ENCODE data around the gene SYNE3.

SYNE3 gene

DNA sequence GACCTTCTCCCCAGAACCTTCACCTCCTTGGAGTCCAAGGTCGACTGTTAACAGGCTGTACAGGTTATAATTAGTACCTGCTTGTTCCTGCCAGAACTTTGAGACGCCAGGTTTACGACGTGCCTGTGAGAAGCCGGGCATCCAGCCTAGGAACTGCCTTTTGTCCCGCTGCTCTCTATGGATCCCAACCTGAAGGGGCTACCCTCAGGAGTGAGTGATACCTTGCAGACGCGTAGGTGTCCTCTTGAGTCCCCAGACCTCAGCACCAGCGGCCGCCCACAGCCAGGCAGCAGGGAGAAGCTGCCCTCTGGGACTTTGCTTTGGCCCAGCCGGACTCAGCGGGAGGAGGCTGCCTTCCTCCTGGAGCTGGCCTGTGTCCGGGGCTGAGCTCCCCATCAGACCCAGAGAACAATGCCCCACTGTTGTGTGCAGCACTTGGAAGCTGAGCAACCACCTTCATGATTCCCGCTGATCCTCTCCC lies 16.2 kb downstream of the SYNE3 start:
- peaks cover 33% of the 10 kb centered on the region for H3K4me1 ChIP-seq (ENCODE audit: insufficient read depth, low read length, severe bottlenecking)
- H2AFZ ChIP-seq (ENCODE audit: low read length) = no peak overlapping the region
- H3K4me2 ChIP-seq (ENCODE audit: low read length) = no peak overlapping the region
- TF ChIP-seq EZH2 (IDR thresholded peaks at IDR 0.05; ENCODE audit: borderline replicate concordance, low read length) = no peak
- TF ChIP-seq, protein P1, sequence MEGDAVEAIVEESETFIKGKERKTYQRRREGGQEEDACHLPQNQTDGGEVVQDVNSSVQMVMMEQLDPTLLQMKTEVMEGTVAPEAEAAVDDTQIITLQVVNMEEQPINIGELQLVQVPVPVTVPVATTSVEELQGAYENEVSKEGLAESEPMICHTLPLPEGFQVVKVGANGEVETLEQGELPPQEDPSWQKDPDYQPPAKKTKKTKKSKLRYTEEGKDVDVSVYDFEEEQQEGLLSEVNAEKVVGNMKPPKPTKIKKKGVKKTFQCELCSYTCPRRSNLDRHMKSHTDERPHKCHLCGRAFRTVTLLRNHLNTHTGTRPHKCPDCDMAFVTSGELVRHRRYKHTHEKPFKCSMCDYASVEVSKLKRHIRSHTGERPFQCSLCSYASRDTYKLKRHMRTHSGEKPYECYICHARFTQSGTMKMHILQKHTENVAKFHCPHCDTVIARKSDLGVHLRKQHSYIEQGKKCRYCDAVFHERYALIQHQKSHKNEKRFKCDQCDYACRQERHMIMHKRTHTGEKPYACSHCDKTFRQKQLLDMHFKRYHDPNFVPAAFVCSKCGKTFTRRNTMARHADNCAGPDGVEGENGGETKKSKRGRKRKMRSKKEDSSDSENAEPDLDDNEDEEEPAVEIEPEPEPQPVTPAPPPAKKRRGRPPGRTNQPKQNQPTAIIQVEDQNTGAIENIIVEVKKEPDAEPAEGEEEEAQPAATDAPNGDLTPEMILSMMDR (IDR thresholded peaks at IDR 0.05; ENCODE audit: low read length) = no peak
- no peaks in the 10 kb centered on the region for H3K27me3 ChIP-seq (ENCODE audit: insufficient read depth, low read length)
- H3K79me2 ChIP-seq (ENCODE audit: insufficient read depth, low read length) = no peaks in the 10 kb centered on the region
- no peaks in the 10 kb centered on the region for H3K9me2 ChIP-seq (ENCODE audit: low read depth, low read length)
- no peaks in the 10 kb centered on the region; the same call in 1 of the 2 replicates for H3K36me3 ChIP-seq (ENCODE audit: insufficient read depth, low read length)
- H3K4me3 ChIP-seq (ENCODE audit: low read depth, low read length, poor library complexity, severe bottlenecking) = no peak overlapping the region
- no peaks in the 10 kb centered on the region for H4K20me1 ChIP-seq (ENCODE audit: insufficient read depth, low read length)
- no peak overlapping the region for H3K9ac ChIP-seq (ENCODE audit: low read length)
- H3K9me3 ChIP-seq (ENCODE audit: low read length) = no peaks in the 10 kb centered on the region
- H3K27ac ChIP-seq (ENCODE audit: low read depth, low read length, poor library complexity, severe bottlenecking) = no peak overlapping the region
- no peaks in the 10 kb centered on the region for H3F3A ChIP-seq (ENCODE audit: insufficient read depth, low read length)

DNA sequence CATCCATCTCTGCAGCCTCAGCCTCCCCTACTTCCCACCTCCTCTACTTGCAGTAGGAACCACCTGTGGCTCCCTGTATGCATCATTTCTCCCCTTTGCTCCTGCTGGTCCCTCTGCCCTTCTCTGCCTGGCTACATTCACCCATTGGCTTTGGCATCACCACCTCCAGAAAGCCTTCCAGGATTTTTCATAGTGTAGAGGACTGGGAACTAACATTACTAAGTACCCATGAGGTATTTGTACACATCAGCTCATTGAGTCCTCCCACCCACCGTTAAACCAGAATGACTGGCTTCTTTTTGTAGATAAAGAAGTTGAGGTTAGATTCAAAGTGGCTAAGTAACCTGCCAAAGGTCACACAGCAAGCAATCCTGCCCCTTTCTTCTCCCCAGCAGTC lies 17.1 kb downstream of the SYNE3 start:
- H3K79me2 ChIP-seq (ENCODE audit: insufficient read depth, low read length) = no peaks in the 10 kb centered on the region

DNA sequence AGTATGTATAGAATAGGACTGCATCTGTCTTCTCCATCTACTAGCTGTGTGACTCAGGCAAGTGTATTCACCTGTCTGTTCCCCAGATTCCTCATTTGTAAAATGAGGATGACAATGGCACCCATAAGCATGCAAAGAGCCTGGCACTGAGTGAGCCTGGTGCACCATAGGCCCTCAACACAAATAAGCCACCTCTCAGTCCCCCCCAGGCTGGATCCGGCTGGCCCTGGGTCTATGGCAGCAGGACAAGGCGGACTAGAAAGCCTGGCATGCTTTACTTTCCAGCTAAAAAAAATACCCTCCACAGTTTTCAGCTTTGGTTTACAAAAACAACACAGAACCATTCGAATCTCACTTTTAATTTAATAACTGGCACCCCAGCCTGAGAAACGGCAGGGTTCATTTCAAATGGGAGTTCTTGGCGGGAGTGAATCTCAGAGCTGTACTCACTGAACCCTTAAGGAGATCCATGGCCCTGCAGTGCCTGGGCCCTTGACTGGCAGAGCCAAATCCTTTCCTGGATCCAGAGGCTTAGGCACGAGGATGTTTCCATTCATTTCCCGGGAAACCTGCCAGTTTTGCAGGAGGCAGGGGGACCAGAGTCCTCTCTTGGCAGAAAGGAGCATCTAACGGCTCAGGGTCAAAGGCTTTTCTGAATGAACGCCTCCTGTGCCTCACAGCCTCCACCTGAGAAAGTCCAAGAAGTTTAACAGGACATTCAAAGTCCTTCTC lies 17.7 kb downstream of the SYNE3 start:
- Histone ChIP-seq H2AFZ (ENCODE audit: low read length) (no peak overlapping the region), H3K9me3 (ENCODE audit: low read length) (no peaks in the 10 kb centered on the region), H3K4me1 (ENCODE audit: insufficient read depth, low read length, severe bottlenecking) (peaks cover 43% of the 10 kb centered on the region), H3K27ac (ENCODE audit: low read depth, low read length, poor library complexity, severe bottlenecking) (no peak overlapping the region), H3K4me3 (ENCODE audit: low read depth, low read length, poor library complexity, severe bottlenecking) (no peak overlapping the region), H3K9ac (ENCODE audit: low read length) (no peak overlapping the region), H3K27me3 (ENCODE audit: insufficient read depth, low read length) (no peaks in the 10 kb centered on the region), H3K79me2 (ENCODE audit: insufficient read depth, low read length) (no peaks in the 10 kb centered on the region), H3K4me2 (ENCODE audit: low read length) (no peak overlapping the region), H3F3A (ENCODE audit: insufficient read depth, low read length) (no peaks in the 10 kb centered on the region), H3K36me3 (ENCODE audit: insufficient read depth, low read length) (no peaks in the 10 kb centered on the region; the same call in 1 of the 2 replicates), H4K20me1 (ENCODE audit: insufficient read depth, low read length) (no peaks in the 10 kb centered on the region), H3K9me2 (ENCODE audit: low read depth, low read length) (no peaks in the 10 kb centered on the region)
- TF ChIP-seq, protein P1 (IDR thresholded peaks at IDR 0.05; ENCODE audit: low read length) = no peak
- TF ChIP-seq EZH2 (IDR thresholded peaks at IDR 0.05; ENCODE audit: borderline replicate concordance, low read length) = no peak

More for the DNA sequence above, 17.1 kb downstream of the SYNE3 start:
- Histone ChIP-seq H3K9ac (ENCODE audit: low read length) (no peak overlapping the region), H3K9me3 (ENCODE audit: low read length) (no peaks in the 10 kb centered on the region), H3K27me3 (ENCODE audit: insufficient read depth, low read length) (no peaks in the 10 kb centered on the region), H4K20me1 (ENCODE audit: insufficient read depth, low read length) (no peaks in the 10 kb centered on the region), H3F3A (ENCODE audit: insufficient read depth, low read length) (no peaks in the 10 kb centered on the region), H3K4me1 (ENCODE audit: insufficient read depth, low read length, severe bottlenecking) (peaks cover 42% of the 10 kb centered on the region), H3K27ac (ENCODE audit: low read depth, low read length, poor library complexity, severe bottlenecking) (no peak overlapping the region), H3K4me3 (ENCODE audit: low read depth, low read length, poor library complexity, severe bottlenecking) (no peak overlapping the region), H2AFZ (ENCODE audit: low read length) (no peak overlapping the region), H3K4me2 (ENCODE audit: low read length) (no peak overlapping the region), H3K36me3 (ENCODE audit: insufficient read depth, low read length) (no peaks in the 10 kb centered on the region; the same call in 1 of the 2 replicates), H3K9me2 (ENCODE audit: low read depth, low read length) (no peaks in the 10 kb centered on the region)
- TF ChIP-seq EZH2 (IDR thresholded peaks at IDR 0.05; ENCODE audit: borderline replicate concordance, low read length) = no peak
- TF ChIP-seq, protein P1 (IDR thresholded peaks at IDR 0.05; ENCODE audit: low read length) = no peak

Measured in OCI-LY1 (cell line).